HL-60/S4 treated with retinoic acid at 250 ng/mL for 4 days and 3 days (cell line): ENCODE results near the gene GPR101.

ENCODE experiments used
- in situ Hi-C: fragments of 300-500 bp; cut with MboI; formaldehyde crosslinking; loops from 2 replicates; pipeline ENCODE4 v1.7.0; 2022; ENCODE audit warnings: low sequenced_read_pairs

Gene GPR101

GRCh38 chrX:137033774-137034507 is at the start of gene GPR101:
Gene GPR101 (minus strand): TSS chrX:137033995. CDS start chrX:137031674, 2,321 bp downstream.
- in situ Hi-C loops, result no loop called here

GRCh38 chrX:137081239-137081638 is 47.4 kb upstream of the GPR101 start:
- in situ Hi-C loops, result no loop called here

- in situ Hi-C loops, result no loop called here
These were observed 38.6 kb upstream of the GPR101 start for GRCh38 chrX:137072396-137072795.

GRCh38 chrX:137071596-137071995 is 37.8 kb upstream of the GPR101 start:
- in situ Hi-C loops, result no loop called here

GRCh38 chrX:137067147-137067546 is 33.4 kb upstream of the GPR101 start:
- in situ Hi-C loops, result no loop called here

GRCh38 chrX:137062915-137063617 is 29.3 kb upstream of the GPR101 start:
- in situ Hi-C loops, result no loop called here

GRCh38 chrX:137058339-137059127 is 24.7 kb upstream of the GPR101 start:
- in situ Hi-C loops, result no loop called here

GRCh38 chrX:137052643-137053235 is 18.9 kb upstream of the GPR101 start:
- in situ Hi-C loops, result no loop called here

GRCh38 chrX:137051978-137052642 is 18.3 kb upstream of the GPR101 start:
- in situ Hi-C loops, result no loop called here

GRCh38 chrX:137044893-137045292 is 11.1 kb upstream of the GPR101 start:
- in situ Hi-C loops, result no loop called here

- in situ Hi-C loops, result no loop called here
These were observed 9.9 kb upstream of the GPR101 start for GRCh38 chrX:137043736-137044135.

GRCh38 chrX:137041329-137041728 is 7.5 kb upstream of the GPR101 start:
- in situ Hi-C loops, result no loop called here

GRCh38 chrX:137040113-137040794 is 6.5 kb upstream of the GPR101 start:
- in situ Hi-C loops, result no loop called here

GRCh38 chrX:137034508-137034872 is 695 bp upstream of the GPR101 start:
- in situ Hi-C loops, result no loop called here

- in situ Hi-C loops, result no loop called here
These were observed 688 bp downstream of the GPR101 start for GRCh38 chrX:137032841-137033773.

- in situ Hi-C loops, result no loop called here
These were observed 1.5 kb downstream of the GPR101 start for GRCh38 chrX:137032341-137032694.

GRCh38 chrX:137031517-137032340 is 2.1 kb downstream of the GPR101 start:
- in situ Hi-C loops, result no loop called here

- in situ Hi-C loops, result no loop called here
These were observed 2.8 kb downstream of the GPR101 start for GRCh38 chrX:137031039-137031438.
